Astrocyte (in vitro differentiated cells and primary cell): ENCODE measurements around the gene SCRN1. TPM values are rescaled to one million over a fixed set of nuclear protein-coding genes. Genes with fewer than 3 reads are reported as not detected.

Source experiments
- DNase-seq: peaks from one replicate; pipeline ENCODE4 v3.0.0-alpha.2; 2010; ENCODE audit warnings: low read depth
- FAIRE-seq: peaks from 2 replicates; lab custom pipeline; 2011; peaks lifted over from hg19 to GRCh38; lab: Jason Lieb, UNC
- H2AFZ ChIP-seq: 2 replicates; pipeline ENCODE4 v1.6.0; 2012; ENCODE audit warnings: low read depth, low read length, inconsistent platforms
- H3K27ac ChIP-seq: 2 replicates; pipeline ENCODE4 v1.5.1; 2011; ENCODE audit warnings: low read depth, low read length, inconsistent platforms
- H3K27me3 ChIP-seq: 2 replicates; pipeline ENCODE4 v1.6.0; 2011; ENCODE audit warnings: low read length, inconsistent platforms; ENCODE audit not compliant: insufficient read depth
- H3K36me3 ChIP-seq: 2 replicates; pipeline ENCODE4 v1.5.1; 2011; ENCODE audit warnings: low read length, inconsistent platforms; ENCODE audit not compliant: insufficient read depth
- H3K4me1 ChIP-seq: 2 replicates; pipeline ENCODE4 v1.5.1; 2011; ENCODE audit warnings: low read length, inconsistent platforms; ENCODE audit not compliant: insufficient read depth
- H3K4me2 ChIP-seq: 2 replicates; pipeline ENCODE4 v1.6.0; 2012; ENCODE audit warnings: low read length, inconsistent platforms
- H3K4me3 ChIP-seq: 2 replicates; pipeline ENCODE4 v1.5.1; 2011; ENCODE audit warnings: low read depth, mild to moderate bottlenecking, low read length, inconsistent platforms; ENCODE audit not compliant: insufficient read depth
- H3K79me2 ChIP-seq: 2 replicates; pipeline ENCODE4 v1.6.0; 2012; ENCODE audit warnings: mild to moderate bottlenecking, low read length, inconsistent platforms; ENCODE audit not compliant: insufficient read depth
- H3K9ac ChIP-seq: 2 replicates; pipeline ENCODE4 v1.6.0; 2012; ENCODE audit warnings: mild to moderate bottlenecking, low read length, inconsistent platforms
- H3K9me3 ChIP-seq: 2 replicates; pipeline ENCODE4 v1.5.1; 2012; ENCODE audit warnings: low read depth, mild to moderate bottlenecking, low read length, inconsistent platforms; ENCODE audit not compliant: insufficient read depth
- H4K20me1 ChIP-seq: 2 replicates; pipeline ENCODE4 v1.6.0; 2012; ENCODE audit warnings: low read length, inconsistent platforms; ENCODE audit not compliant: insufficient read depth
- H3K27ac Mint-ChIP-seq: one replicate; pipeline ENCODE4 v1.8.0; 2021; ENCODE audit warnings: mild to moderate bottlenecking, mixed read lengths; ENCODE audit not compliant: unreplicated experiment
- H3K27me3 Mint-ChIP-seq: one replicate; pipeline ENCODE4 v1.8.0; 2021; ENCODE audit warnings: low read depth, mixed read lengths; ENCODE audit not compliant: unreplicated experiment
- H3K36me3 Mint-ChIP-seq: one replicate; pipeline ENCODE4 v1.8.0; 2021; ENCODE audit warnings: low read depth, mixed read lengths; ENCODE audit not compliant: unreplicated experiment
- H3K4me1 Mint-ChIP-seq: one replicate; pipeline ENCODE4 v1.8.0; 2021; ENCODE audit warnings: low read depth, mixed read lengths; ENCODE audit not compliant: unreplicated experiment
- H3K4me3 Mint-ChIP-seq: one replicate; pipeline ENCODE4 v1.8.0; 2021; ENCODE audit warnings: mild to moderate bottlenecking, moderate library complexity, mixed read lengths; ENCODE audit not compliant: unreplicated experiment
- H3K9me3 Mint-ChIP-seq: one replicate; pipeline ENCODE4 v1.8.0; 2021; ENCODE audit warnings: mild to moderate bottlenecking, mixed read lengths; ENCODE audit not compliant: unreplicated experiment
- EZH2 ChIP-seq: IDR thresholded peaks from 2 replicates; pipeline ENCODE4 v1.6.1; 2012; ENCODE audit warnings: mild to moderate bottlenecking, low read length, inconsistent platforms; ENCODE audit not compliant: insufficient read depth
- total RNA-seq: library from RNA; stranded (reverse); gene quantifications from 2 replicates; pipeline ENCODE4 v1.2.1, GENCODE V29; 2021
- TF ChIP-seq, protein P1 (sequence below): IDR thresholded peaks from 2 replicates; pipeline ENCODE4 v1.5.1; 2011; ENCODE audit warnings: low read depth, mild to moderate bottlenecking, inconsistent platforms, low read length, moderate library complexity; ENCODE audit not compliant: insufficient read depth

SCRN1 gene
- total RNA-seq, 1 donor from 2014 or later = 116 TPM

DNA sequence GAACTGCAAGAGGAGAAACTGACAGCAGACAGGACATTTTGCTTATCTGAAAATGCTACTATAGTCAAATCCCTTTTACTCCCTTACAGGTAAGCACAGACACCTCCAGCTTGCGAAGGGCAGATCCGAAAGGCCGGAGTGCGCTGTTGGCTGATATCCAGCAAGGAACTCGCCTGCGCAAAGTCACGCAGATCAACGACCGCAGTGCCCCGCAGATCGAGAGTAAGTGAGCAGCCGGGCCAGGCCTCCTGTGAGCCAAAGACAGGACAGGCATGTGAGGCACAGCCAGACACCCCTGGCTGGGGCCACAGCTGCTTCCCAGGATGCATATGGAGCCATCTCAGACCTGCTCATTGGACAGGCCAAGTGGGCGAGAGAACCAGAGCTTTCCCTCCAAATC, 113.9 kb downstream of the SCRN1 start:
- H2AFZ ChIP-seq = no peak overlapping the region
- no peak for FAIRE-seq

DNA sequence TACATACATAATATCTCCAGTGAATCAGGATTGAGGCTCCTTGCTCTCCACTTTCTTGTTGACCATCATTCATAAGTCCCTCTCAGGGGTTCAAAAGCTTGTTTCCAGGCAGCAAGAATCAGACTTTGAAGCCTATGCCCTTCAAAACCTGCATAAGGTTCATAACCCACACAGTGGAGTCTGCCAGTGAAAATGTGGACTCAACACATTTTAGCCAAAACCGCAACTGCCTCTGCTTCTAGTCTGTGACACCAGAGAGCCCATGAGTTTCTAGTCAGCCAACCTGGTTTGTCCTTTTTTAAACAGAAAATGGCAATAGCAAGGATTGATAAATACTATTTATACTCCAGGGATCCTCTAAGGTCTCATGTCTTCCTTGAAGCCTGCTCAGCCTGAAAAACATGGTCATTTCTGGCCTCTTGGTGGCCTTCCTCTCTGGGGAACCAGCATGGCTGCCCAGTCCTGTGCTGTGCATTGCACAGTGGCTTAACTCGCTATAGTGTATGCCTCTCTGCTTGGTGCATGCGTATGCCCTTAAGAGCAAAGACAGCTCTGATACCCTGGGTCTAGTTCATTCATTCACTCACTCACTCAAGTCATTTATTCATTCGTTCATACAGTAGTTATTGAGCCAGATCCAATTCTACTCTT, 115.8 kb downstream of the SCRN1 start:
- Mint-ChIP-seq H3K27ac (no peak overlapping the region), H3K36me3 (peaks cover 2% of the 10 kb centered on the region), H3K4me1 (peaks cover 5% of the 10 kb centered on the region), H3K4me3 (no peak overlapping the region), H3K9me3 (no peaks in the 10 kb centered on the region), H3K27me3 (peaks cover 8% of the 10 kb centered on the region)
- H3K4me1 ChIP-seq = no peaks in the 10 kb centered on the region
- no peak overlapping the region for H2AFZ ChIP-seq
- no peaks in the 10 kb centered on the region for H3K79me2 ChIP-seq
- TF ChIP-seq EZH2 = no peak
- no peak overlapping the region for H3K4me2 ChIP-seq
- FAIRE-seq (no peak), DNase-seq (no peak)
- peaks cover 11% of the 10 kb centered on the region for H3K27me3 ChIP-seq
- H3K9me3 ChIP-seq = no peaks in the 10 kb centered on the region
- no peaks in the 10 kb centered on the region for H3K36me3 ChIP-seq
- H3K4me3 ChIP-seq = no peak overlapping the region
- no peak overlapping the region for H3K9ac ChIP-seq
- H4K20me1 ChIP-seq = no peaks in the 10 kb centered on the region
- H3K27ac ChIP-seq = no peak overlapping the region

More for the DNA sequence above, 113.9 kb downstream of the SCRN1 start:
- Histone ChIP-seq H3K36me3 (no peaks in the 10 kb centered on the region), H3K27ac (no peak overlapping the region), H3K27me3 (peaks cover 11% of the 10 kb centered on the region), H3K4me2 (no peak overlapping the region), H3K4me3 (no peak overlapping the region), H3K4me1 (no peaks in the 10 kb centered on the region), H3K79me2 (no peaks in the 10 kb centered on the region), H4K20me1 (no peaks in the 10 kb centered on the region), H3K9ac (no peak overlapping the region), H3K9me3 (no peaks in the 10 kb centered on the region)
- H3K36me3 Mint-ChIP-seq = peaks cover 2% of the 10 kb centered on the region
- H3K4me1 Mint-ChIP-seq = peaks cover 5% of the 10 kb centered on the region
- TF ChIP-seq EZH2 = no peak
- H3K27ac Mint-ChIP-seq = no peak overlapping the region
- H3K27me3 Mint-ChIP-seq = peaks cover 5% of the 10 kb centered on the region
- no peak overlapping the region for H3K4me3 Mint-ChIP-seq
- H3K9me3 Mint-ChIP-seq = no peaks in the 10 kb centered on the region
- DNase-seq = no peak

DNA sequence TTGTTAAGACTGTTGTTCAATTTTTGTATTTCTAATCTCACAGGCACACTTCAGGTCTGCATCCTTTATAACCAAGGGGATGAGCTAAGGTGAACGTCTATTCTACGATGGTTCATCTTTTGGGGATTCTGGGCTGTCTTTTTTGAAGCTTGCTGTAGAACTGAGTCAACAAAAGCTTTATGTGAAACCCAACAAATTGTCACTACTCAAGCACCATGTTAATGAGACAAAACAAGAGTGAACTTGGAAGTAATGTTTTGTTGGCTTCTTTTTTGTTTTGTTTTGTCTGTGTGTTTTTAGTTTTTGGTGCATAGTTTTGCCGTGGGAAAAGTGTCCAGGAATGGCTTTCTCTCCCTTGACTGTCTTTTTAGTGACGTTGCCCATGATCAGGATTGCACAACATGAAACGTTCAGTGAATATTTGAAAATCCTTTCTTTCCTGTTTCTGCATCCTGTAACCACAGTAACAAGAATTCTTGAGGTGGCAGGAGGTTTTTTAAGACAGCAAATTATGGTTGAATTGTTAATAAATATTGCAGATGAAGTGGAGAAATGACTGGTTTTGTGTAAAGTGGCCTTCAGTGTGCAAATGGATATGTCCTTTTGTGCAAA, 117.7 kb downstream of the SCRN1 start:
- Mint-ChIP-seq H3K4me1 (peaks cover 5% of the 10 kb centered on the region), H3K9me3 (no peaks in the 10 kb centered on the region), H3K4me3 (no peak overlapping the region), H3K27ac (no peak overlapping the region), H3K27me3 (peaks cover 3% of the 10 kb centered on the region), H3K36me3 (peaks cover 2% of the 10 kb centered on the region)
- DNase-seq (peak; percentile 63), FAIRE-seq (no peak)
- Histone ChIP-seq H3K79me2 (no peaks in the 10 kb centered on the region), H3K4me1 (no peaks in the 10 kb centered on the region), H3K27ac (no peak overlapping the region), H3K36me3 (no peaks in the 10 kb centered on the region), H2AFZ (no peak overlapping the region), H3K9ac (no peak overlapping the region), H3K27me3 (peaks cover 11% of the 10 kb centered on the region), H3K4me3 (no peak overlapping the region), H3K9me3 (no peaks in the 10 kb centered on the region), H3K4me2 (no peak overlapping the region), H4K20me1 (no peaks in the 10 kb centered on the region)
- TF ChIP-seq, protein P1, sequence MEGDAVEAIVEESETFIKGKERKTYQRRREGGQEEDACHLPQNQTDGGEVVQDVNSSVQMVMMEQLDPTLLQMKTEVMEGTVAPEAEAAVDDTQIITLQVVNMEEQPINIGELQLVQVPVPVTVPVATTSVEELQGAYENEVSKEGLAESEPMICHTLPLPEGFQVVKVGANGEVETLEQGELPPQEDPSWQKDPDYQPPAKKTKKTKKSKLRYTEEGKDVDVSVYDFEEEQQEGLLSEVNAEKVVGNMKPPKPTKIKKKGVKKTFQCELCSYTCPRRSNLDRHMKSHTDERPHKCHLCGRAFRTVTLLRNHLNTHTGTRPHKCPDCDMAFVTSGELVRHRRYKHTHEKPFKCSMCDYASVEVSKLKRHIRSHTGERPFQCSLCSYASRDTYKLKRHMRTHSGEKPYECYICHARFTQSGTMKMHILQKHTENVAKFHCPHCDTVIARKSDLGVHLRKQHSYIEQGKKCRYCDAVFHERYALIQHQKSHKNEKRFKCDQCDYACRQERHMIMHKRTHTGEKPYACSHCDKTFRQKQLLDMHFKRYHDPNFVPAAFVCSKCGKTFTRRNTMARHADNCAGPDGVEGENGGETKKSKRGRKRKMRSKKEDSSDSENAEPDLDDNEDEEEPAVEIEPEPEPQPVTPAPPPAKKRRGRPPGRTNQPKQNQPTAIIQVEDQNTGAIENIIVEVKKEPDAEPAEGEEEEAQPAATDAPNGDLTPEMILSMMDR = no peak
- no peak for TF ChIP-seq EZH2

Other genes with a start within 250 kb of the SCRN1 start
- gene WIPF3, start 183.3 kb downstream of the SCRN1 start, total RNA-seq = 0.87 and 1.0 TPM in 2 replicates
- gene FKBP14, start 36.9 kb upstream of the SCRN1 start, total RNA-seq = 100 and 123 TPM in 2 replicates
- gene PLEKHA8, start 38.6 kb upstream of the SCRN1 start, total RNA-seq = 26.3 and 34.7 TPM in 2 replicates
- 8.4 and 9.3 TPM in 2 replicates for gene MTURN, start 145.2 kb upstream of the SCRN1 start, total RNA-seq